ENCODE data around the gene ABLIM3.

GRCh38 chr5:149129181-149129580 is 12.1 kb upstream of the ABLIM3 start:
- TF ChIP-seq POLR2A (IDR thresholded peaks at IDR 0.05) (no peak), CTCF (IDR thresholded peaks at IDR 0.05) (no peak)
